ENCODE measurements around the gene BRSK2. TPM values are rescaled to one million over a fixed set of nuclear protein-coding genes. Genes with fewer than 3 reads are reported as not detected.
A peak's percentile ranks its signal among the peaks of the same experiment; 100 is the strongest.
"Not testable (repeated sequence)": the region's sequence is repeated elsewhere in the genome, so short reads cannot be mapped to it uniquely, and the experiment has no call there.

BRSK2 gene
- total and polyA plus RNA-seq, 9 of the 15 experiments (the other 6 are each of a cell fraction or from before 2014, with no cell fraction given), result 0.06 to 0.52 (median 0.18) TPM; not detected in 5

GRCh38 chr11:1358286-1358685, 31.4 kb upstream of the BRSK2 start:
- H4K20me1 ChIP-seq (replicated peaks; ENCODE audit: control insufficient read depth, insufficient read depth, low read length), result peaks cover 6% of the 10 kb centered on the region; the same call in 1 of the 2 replicates
- H3K9me1 ChIP-seq (ENCODE audit: control insufficient read depth, insufficient read depth, low read length), result no peaks in the 10 kb centered on the region
- no peak overlapping the region for H3K4me3 ChIP-seq
- intact Hi-C loops (cut with micrococcal nuclease), result no loop called here
- no peak overlapping the region for H3K9ac ChIP-seq (ENCODE audit: insufficient read depth in 1 of 2, low read depth in 2 of 2, low read length in 2 of 2)
- no peaks in the 10 kb centered on the region for H3K9me3 ChIP-seq (replicated peaks; ENCODE audit: control insufficient read depth, insufficient read depth, low read depth, low read length)
- no peak overlapping the region for H3K4me2 ChIP-seq (ENCODE audit: insufficient read depth, low read length)
- H3K27me3 ChIP-seq (ENCODE audit: control insufficient read depth in 2 of 2, insufficient read depth in 2 of 2, low read length in 2 of 2), result peaks cover 16 to 73% of the 10 kb centered on the region in 2 experiments; a peak in 4 of 5 replicates
- H3K36me3 ChIP-seq (ENCODE audit: control insufficient read depth, insufficient read depth, low read length), result no peaks in the 10 kb centered on the region
- no peaks in the 10 kb centered on the region for H3K79me2 ChIP-seq (ENCODE audit: control insufficient read depth, insufficient read depth, low read length)
- ChIA-PET CTCF (ENCODE audit: low intra/inter-chr PET ratio) (no interaction called here), POLR2A (interaction anchor here (0.5 to 0.6 kb wide), 3 partner anchors 9 to 54 kb away, joined by 3 to 4 read pairs (median 3); no protein-coding TSS in a partner anchor)
- ATAC-seq (peak; percentile 52), FAIRE-seq (no peak), DNase-seq (ENCODE audit: extremely low read depth in 1 of 4, low spot score in 3 of 4) (no peak)
- H3K27ac ChIP-seq (ENCODE audit: extremely low read depth, low read depth, low read length), result no peak overlapping the region
- peaks cover 14 to 33% of the 10 kb centered on the region in 2 experiments; a peak in 4 of 5 replicates for H3K4me1 ChIP-seq (replicated peaks in 1 of 2; ENCODE audit: control insufficient read depth in 2 of 2, insufficient read depth in 2 of 2, low read length in 2 of 2)
- TF ChIP-seq ZNF124 (CRISPR knock-in tag; IDR thresholded peaks at IDR 0.05) (no peak), FOXP1 (CRISPR knock-in tag; IDR thresholded peaks at IDR 0.05) (0 out of 2 replicates have a peak, but pooled peaks have one; percentile 38), SMAD2 (IDR thresholded peaks at IDR 0.05; ENCODE audit: low read depth, low read length) (no peak), E2F6 (IDR thresholded peaks at IDR 0.05; ENCODE audit: borderline replicate concordance in 1 of 2, extremely low read depth in 1 of 2, insufficient read depth in 1 of 2, insufficient read length in 1 of 2, low read depth in 1 of 2, low read length in 1 of 2, poor library complexity in 1 of 2, severe bottlenecking in 1 of 2) (no peak), L3MBTL2 (IDR thresholded peaks at IDR 0.05) (no peak), TAF7 (tag; IDR thresholded peaks at IDR 0.05) (no peak), MAX (CRISPR knock-in tag; IDR thresholded peaks at IDR 0.05) (0 out of 2 replicates have a peak, but pooled peaks have one; percentile 31), USF1 (CRISPR knock-in tag; IDR thresholded peaks at IDR 0.05) (0 out of 2 replicates have a peak, but pooled peaks have one; percentile 28), FOXA3 (CRISPR knock-in tag; conservative IDR thresholded peaks at IDR 0.05 in 1 of 2, IDR thresholded peaks at IDR 0.05 in 1 of 2) (peak in 1 of 2 experiments; percentile 46; a peak in 1 of 4 replicates), MAZ (CRISPR knock-in tag; conservative IDR thresholded peaks at IDR 0.05 in 1 of 2, IDR thresholded peaks at IDR 0.05 in 1 of 2) (0 out of 4 replicates have a peak, but pooled peaks of 1 of the 2 experiments have one; percentile 26)
- no TSS peak for BruUV-seq (replicated peaks)
- 3% methylated on average over 14 of the region's 16 CpGs for WGBS (ENCODE audit: insufficient coverage, low coverage, missing lambda C conversion rate)
- in situ Hi-C loops (cut with MboI), result no loop called here
- H2AFZ ChIP-seq (ENCODE audit: low read depth, low read length), result no peak overlapping the region

GRCh38 chr11:1358931-1359330, 30.8 kb upstream of the BRSK2 start:
- H3K4me2 ChIP-seq (ENCODE audit: insufficient read depth, low read length); H3K27ac ChIP-seq (ENCODE audit: extremely low read depth, low read depth, low read length); DNase-seq (ENCODE audit: extremely low read depth in 1 of 4, low spot score in 3 of 4); H2AFZ ChIP-seq (ENCODE audit: low read depth, low read length); H3K36me3 ChIP-seq (ENCODE audit: control insufficient read depth, insufficient read depth, low read length); H3K9me1 ChIP-seq (ENCODE audit: control insufficient read depth, insufficient read depth, low read length); ATAC-seq; H3K9me3 ChIP-seq (replicated peaks; ENCODE audit: control insufficient read depth, insufficient read depth, low read depth, low read length); H3K9ac ChIP-seq (ENCODE audit: insufficient read depth in 1 of 2, low read depth in 2 of 2, low read length in 2 of 2); FAIRE-seq; H3K79me2 ChIP-seq (ENCODE audit: control insufficient read depth, insufficient read depth, low read length); H3K4me3 ChIP-seq; intact Hi-C loops (cut with micrococcal nuclease); CTCF ChIA-PET (ENCODE audit: low intra/inter-chr PET ratio); in situ Hi-C loops (cut with MboI); H4K20me1 ChIP-seq (replicated peaks; ENCODE audit: control insufficient read depth, insufficient read depth, low read length); BruUV-seq (replicated peaks): not testable (repeated sequence)
- 7% methylated on average over 9 of the region's 17 CpGs for whole genome bisulfite sequencing (ENCODE audit: insufficient coverage, low coverage, missing lambda C conversion rate)
- POLR2A ChIA-PET, result interaction anchor here (0.5 to 0.6 kb wide), 3 partner anchors 10 to 53 kb away, joined by 3 to 4 read pairs (median 3); no protein-coding TSS in a partner anchor
- peaks cover 16 to 69% of the 10 kb centered on the region in 2 experiments; a peak in 4 of 5 replicates for H3K27me3 ChIP-seq (ENCODE audit: control insufficient read depth in 2 of 2, insufficient read depth in 2 of 2, low read length in 2 of 2)
- peaks cover 14 to 27% of the 10 kb centered on the region in 2 experiments; a peak in 4 of 5 replicates for H3K4me1 ChIP-seq (replicated peaks in 1 of 2; ENCODE audit: control insufficient read depth in 2 of 2, insufficient read depth in 2 of 2, low read length in 2 of 2)

All from K562 (cell line).